ENCODE data around the gene STRAP.

STRAP gene

DNA sequence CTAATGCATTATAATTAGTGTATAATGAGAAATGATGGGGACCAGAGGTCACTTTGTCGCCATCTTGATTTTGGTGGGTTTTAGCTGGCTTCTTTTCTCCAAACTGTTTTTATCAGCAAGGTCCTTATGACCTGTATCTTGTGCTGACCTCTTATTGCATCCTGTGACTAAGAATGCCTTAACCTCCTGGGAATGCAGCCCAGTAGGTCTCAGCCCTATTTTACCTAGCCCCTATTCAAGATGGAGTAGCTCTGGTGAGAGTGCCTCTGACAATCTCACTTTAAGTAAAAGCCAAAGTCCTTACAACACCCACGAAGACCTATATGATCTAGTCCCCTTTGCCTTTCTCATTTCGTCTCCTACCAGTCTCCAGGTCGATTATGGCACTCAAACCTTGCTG lies 28.3 kb upstream of the STRAP start:
- no peaks in the 10 kb centered on the region for H3K27me3 ChIP-seq (ENCODE audit: control insufficient read depth, insufficient read depth, low read length)
- no peaks in the 10 kb centered on the region for H3K36me3 ChIP-seq (ENCODE audit: control insufficient read depth, low read depth, low read length)
- no peak overlapping the region for H3K9ac ChIP-seq (ENCODE audit: low read length)
- no peaks in the 10 kb centered on the region for H3K4me1 ChIP-seq (ENCODE audit: control insufficient read depth, low read depth, low read length)
- H3K27ac ChIP-seq (ENCODE audit: low read length) = no peak overlapping the region
- no peaks in the 10 kb centered on the region for H3K9me3 ChIP-seq (ENCODE audit: control insufficient read depth, low read depth, low read length)
- no peak overlapping the region for H3K4me3 ChIP-seq (ENCODE audit: low read length)

DNA sequence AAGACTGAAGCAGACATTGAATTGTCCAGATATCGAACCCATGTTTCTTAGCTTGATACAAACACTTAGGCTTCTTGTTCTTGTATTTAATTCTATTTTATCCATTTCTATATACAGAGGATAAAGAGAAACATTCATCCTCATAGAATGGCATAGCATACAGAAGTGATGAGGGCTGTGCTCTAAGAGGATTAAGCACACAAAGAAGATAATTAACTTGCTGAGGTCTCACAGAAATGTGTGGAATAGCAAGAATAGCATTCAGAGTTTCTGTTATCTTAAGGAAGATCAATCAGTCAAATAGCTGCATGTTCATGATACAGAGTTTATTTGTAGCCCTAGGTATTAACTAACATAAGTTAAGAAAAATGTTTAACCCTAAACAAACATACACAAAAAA lies 27.3 kb upstream of the STRAP start:
- Histone ChIP-seq H3K36me3 (ENCODE audit: control insufficient read depth, low read depth, low read length) (no peaks in the 10 kb centered on the region), H3K9me3 (ENCODE audit: control insufficient read depth, low read depth, low read length) (no peaks in the 10 kb centered on the region), H3K9ac (ENCODE audit: low read length) (no peak overlapping the region), H3K4me3 (ENCODE audit: low read length) (no peak overlapping the region), H3K27ac (ENCODE audit: low read length) (no peak overlapping the region), H3K4me1 (ENCODE audit: control insufficient read depth, low read depth, low read length) (no peaks in the 10 kb centered on the region), H3K27me3 (ENCODE audit: control insufficient read depth, insufficient read depth, low read length) (no peaks in the 10 kb centered on the region)

DNA sequence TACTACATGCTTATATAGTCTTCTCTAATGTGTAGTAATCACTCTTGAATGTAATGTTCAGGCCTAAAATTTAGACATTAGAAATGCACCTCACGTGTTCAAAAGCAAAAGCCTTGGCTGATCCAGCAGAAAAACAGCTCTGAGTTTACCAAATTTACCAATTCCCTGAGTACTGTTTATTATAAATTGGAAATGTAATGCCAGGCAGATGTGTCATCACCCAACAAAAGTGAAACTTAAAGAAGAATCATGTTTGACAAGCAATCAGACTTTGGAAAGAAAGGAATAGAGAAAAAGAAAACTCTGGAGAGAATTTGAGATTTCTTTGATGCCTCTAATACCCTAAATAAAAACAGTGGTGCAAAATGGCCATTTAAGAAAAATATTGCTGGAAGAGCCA lies 26.5 kb upstream of the STRAP start:
- no peak overlapping the region for H3K9ac ChIP-seq (ENCODE audit: low read length)
- no peak overlapping the region for H3K27ac ChIP-seq (ENCODE audit: low read length)
- no peaks in the 10 kb centered on the region for H3K36me3 ChIP-seq (ENCODE audit: control insufficient read depth, low read depth, low read length)
- H3K9me3 ChIP-seq (ENCODE audit: control insufficient read depth, low read depth, low read length) = no peaks in the 10 kb centered on the region
- no peak overlapping the region for H3K4me3 ChIP-seq (ENCODE audit: low read length)
- no peaks in the 10 kb centered on the region for H3K4me1 ChIP-seq (ENCODE audit: control insufficient read depth, low read depth, low read length)
- H3K27me3 ChIP-seq (ENCODE audit: control insufficient read depth, insufficient read depth, low read length) = no peaks in the 10 kb centered on the region

DNA sequence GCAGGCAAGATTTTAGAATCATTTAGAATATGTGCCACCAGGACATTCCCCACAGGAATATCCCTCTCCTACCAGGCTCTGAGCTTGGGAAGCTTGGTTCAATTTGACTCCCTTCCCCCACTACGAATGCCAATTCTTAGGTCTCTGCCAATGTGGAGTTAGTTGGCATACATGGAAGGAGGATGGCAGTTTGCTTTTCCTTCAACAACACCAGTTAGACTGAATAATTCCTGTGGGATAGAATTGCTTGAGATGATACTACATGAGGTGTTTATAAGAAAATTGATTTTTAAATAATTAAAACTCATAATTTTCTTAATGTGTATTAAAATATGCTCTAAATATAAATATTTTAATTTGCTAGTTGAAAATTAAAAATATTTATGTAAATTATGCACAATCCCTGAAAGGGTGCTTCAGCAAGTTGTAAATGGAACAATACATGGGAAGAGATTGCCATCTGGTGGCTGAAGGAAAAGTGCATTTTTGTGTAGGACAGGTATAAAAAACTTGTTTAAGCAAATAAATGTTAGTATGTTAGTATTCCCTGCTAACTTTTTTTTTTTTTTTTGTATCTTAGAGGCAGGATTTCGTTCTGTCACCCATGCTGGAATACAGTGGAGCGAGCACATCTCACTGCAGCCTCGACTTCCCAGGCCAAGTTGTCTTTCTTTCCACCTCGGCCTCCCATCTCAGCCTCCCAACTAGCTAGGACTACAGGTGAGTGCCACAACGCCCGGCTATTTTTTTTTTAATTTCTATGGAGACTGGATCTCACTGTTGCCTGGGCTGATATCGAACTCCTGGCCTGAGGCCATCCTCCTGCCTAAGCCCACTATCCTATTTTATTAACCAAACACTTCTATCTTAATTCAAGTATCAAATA lies 25.8 kb upstream of the STRAP start:
- H3K4me3 ChIP-seq (ENCODE audit: low read length) = no peak overlapping the region
- H3K27me3 ChIP-seq (ENCODE audit: control insufficient read depth, insufficient read depth, low read length) = no peaks in the 10 kb centered on the region
- no peak overlapping the region for H3K9ac ChIP-seq (ENCODE audit: low read length)
- H3K27ac ChIP-seq (ENCODE audit: low read length) = no peak overlapping the region
- no peaks in the 10 kb centered on the region for H3K4me1 ChIP-seq (ENCODE audit: control insufficient read depth, low read depth, low read length)
- no peaks in the 10 kb centered on the region for H3K9me3 ChIP-seq (ENCODE audit: control insufficient read depth, low read depth, low read length)
- no peaks in the 10 kb centered on the region for H3K36me3 ChIP-seq (ENCODE audit: control insufficient read depth, low read depth, low read length)

DNA sequence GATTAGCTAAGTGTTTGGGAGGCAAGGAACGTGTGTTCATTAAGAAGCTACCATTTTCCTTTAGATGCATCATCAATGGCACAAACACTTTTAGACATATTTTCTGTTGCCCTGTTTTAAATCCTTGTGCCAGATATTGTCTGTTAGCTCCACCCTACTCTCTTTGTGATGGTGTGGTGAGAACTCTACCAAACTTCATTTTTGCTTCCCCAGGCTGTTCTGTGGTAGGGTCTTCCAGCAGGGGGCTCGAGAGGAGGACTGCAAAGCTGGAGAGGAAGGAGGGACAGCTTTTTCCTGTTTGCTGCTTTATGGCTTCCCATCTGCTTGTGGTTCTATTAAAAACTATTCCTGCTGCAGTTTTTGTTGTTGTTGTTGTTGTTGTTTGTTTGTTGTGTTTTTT lies 23.8 kb upstream of the STRAP start:
- Histone ChIP-seq H3K4me3 (ENCODE audit: low read length) (no peak overlapping the region), H3K27me3 (ENCODE audit: control insufficient read depth, insufficient read depth, low read length) (no peaks in the 10 kb centered on the region), H3K4me1 (ENCODE audit: control insufficient read depth, low read depth, low read length) (peaks cover 6% of the 10 kb centered on the region), H3K9ac (ENCODE audit: low read length) (no peak overlapping the region), H3K9me3 (ENCODE audit: control insufficient read depth, low read depth, low read length) (no peaks in the 10 kb centered on the region), H3K27ac (ENCODE audit: low read length) (no peak overlapping the region), H3K36me3 (ENCODE audit: control insufficient read depth, low read depth, low read length) (no peaks in the 10 kb centered on the region)

DNA sequence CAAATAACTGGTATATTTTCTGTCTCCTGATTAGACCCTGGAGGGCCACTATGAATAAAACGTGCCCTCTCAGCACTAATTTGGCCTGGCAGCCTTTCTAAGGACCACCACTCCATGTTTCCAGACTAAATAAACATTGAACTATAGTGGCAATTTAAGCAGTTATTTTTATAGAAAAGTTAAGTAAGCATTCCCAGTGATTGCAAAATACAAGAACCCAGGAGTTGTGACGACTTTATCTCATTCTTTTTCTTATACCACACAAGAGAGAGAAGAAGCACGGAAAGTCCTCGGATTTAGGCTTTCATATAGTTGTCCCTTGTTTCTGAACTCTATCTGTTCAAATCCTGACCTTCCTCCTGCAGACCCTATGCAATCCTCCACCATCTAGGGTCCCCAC lies 23.1 kb upstream of the STRAP start:
- Histone ChIP-seq H3K4me1 (ENCODE audit: control insufficient read depth, low read depth, low read length) (peaks cover 11% of the 10 kb centered on the region), H3K9me3 (ENCODE audit: control insufficient read depth, low read depth, low read length) (no peaks in the 10 kb centered on the region), H3K4me3 (ENCODE audit: low read length) (no peak overlapping the region), H3K36me3 (ENCODE audit: control insufficient read depth, low read depth, low read length) (no peaks in the 10 kb centered on the region), H3K27ac (ENCODE audit: low read length) (no peak overlapping the region), H3K27me3 (ENCODE audit: control insufficient read depth, insufficient read depth, low read length) (no peaks in the 10 kb centered on the region), H3K9ac (ENCODE audit: low read length) (no peak overlapping the region)

DNA sequence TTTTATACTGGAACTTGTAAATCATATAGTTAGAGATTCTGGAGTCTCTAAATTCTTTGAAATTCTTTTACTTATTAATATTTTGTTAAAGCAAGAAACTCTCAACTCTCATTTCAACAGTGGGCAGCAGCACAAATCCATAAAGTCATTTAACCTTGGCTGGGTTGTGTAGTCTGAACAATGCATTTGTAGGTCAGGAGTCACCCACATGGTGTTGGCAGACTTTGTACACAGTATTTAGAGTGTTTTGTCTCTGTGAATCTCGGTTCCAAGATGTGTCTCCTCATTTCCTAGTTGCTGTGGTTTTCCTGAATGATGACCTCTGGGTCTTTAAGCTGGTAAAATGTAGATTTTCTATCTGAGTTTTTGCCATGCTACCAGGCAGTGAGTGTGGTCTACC lies 20.8 kb upstream of the STRAP start:
- Histone ChIP-seq H3K9ac (ENCODE audit: low read length) (no peak overlapping the region), H3K36me3 (ENCODE audit: control insufficient read depth, low read depth, low read length) (no peaks in the 10 kb centered on the region), H3K4me1 (ENCODE audit: control insufficient read depth, low read depth, low read length) (peaks cover 11% of the 10 kb centered on the region), H3K27ac (ENCODE audit: low read length) (no peak overlapping the region), H3K9me3 (ENCODE audit: control insufficient read depth, low read depth, low read length) (no peaks in the 10 kb centered on the region), H3K27me3 (ENCODE audit: control insufficient read depth, insufficient read depth, low read length) (no peaks in the 10 kb centered on the region), H3K4me3 (ENCODE audit: low read length) (no peak overlapping the region)

DNA sequence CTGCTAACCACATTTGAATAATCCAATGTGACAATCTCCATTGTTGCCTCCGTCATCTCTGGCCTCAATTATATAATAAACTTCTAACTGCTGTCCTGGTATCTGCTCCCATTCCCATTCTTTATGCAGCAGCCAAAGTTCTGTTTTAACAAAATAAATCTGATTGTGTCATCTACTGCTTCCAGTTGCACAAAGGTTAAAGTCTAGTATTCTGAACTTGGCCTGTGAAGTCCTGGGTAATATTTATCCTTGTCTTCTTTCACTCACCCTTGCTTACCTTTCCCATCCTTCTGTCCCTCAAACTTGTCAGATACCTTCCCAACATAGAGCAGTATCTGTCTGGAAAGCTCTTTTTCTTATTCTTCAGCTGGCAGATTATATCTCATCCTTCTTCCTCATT lies 19.3 kb upstream of the STRAP start:
- Histone ChIP-seq H3K27ac (ENCODE audit: low read length) (no peak overlapping the region), H3K9ac (ENCODE audit: low read length) (no peak overlapping the region), H3K4me3 (ENCODE audit: low read length) (no peak overlapping the region), H3K27me3 (ENCODE audit: control insufficient read depth, insufficient read depth, low read length) (no peaks in the 10 kb centered on the region), H3K4me1 (ENCODE audit: control insufficient read depth, low read depth, low read length) (peaks cover 11% of the 10 kb centered on the region), H3K9me3 (ENCODE audit: control insufficient read depth, low read depth, low read length) (no peaks in the 10 kb centered on the region), H3K36me3 (ENCODE audit: control insufficient read depth, low read depth, low read length) (no peaks in the 10 kb centered on the region)

DNA sequence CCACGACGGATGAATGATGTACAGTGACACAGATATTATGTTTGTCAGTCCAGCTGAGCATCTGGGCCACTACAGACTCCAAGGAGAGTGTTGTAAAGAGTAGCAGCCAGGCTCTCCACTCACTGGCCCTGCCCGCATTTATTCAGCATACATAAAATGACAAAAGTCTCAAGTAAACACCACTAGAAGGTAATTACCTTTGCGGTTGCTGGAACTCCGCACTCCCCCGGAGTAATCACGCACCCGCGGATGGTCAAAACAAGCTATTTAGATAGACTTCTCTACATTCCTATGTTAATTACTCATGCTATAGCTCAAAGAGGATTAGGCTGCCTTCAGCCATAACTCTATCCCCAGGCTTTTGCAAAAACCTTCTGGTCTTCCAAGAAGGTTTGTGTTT lies 18.8 kb upstream of the STRAP start:
- Histone ChIP-seq H3K4me3 (ENCODE audit: low read length) (no peak overlapping the region), H3K36me3 (ENCODE audit: control insufficient read depth, low read depth, low read length) (no peaks in the 10 kb centered on the region), H3K4me1 (ENCODE audit: control insufficient read depth, low read depth, low read length) (peaks cover 11% of the 10 kb centered on the region), H3K9ac (ENCODE audit: low read length) (no peak overlapping the region), H3K9me3 (ENCODE audit: control insufficient read depth, low read depth, low read length) (no peaks in the 10 kb centered on the region), H3K27me3 (ENCODE audit: control insufficient read depth, insufficient read depth, low read length) (no peaks in the 10 kb centered on the region), H3K27ac (ENCODE audit: low read length) (no peak overlapping the region)

DNA sequence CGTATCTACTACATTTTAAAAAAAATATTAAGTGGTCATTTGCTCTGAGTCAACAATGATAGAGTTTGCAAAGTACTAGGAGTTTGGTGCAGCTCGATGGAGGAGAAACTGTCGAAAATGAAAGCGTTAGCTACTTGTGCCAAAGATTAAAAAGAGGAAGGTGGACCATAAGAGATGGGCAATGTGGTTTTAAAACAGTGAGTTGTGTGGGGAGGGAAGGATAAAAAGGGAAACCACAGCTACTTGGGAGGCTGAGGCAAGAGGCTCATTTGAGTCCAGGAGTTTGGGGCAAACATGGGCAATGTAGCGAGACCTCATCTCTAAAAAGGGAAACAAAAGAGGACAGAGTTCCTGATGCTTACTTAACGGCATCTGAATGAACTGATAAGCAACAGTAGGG lies 18.2 kb upstream of the STRAP start:
- Histone ChIP-seq H3K4me1 (ENCODE audit: control insufficient read depth, low read depth, low read length) (peaks cover 11% of the 10 kb centered on the region), H3K27me3 (ENCODE audit: control insufficient read depth, insufficient read depth, low read length) (no peaks in the 10 kb centered on the region), H3K9ac (ENCODE audit: low read length) (no peak overlapping the region), H3K9me3 (ENCODE audit: control insufficient read depth, low read depth, low read length) (no peaks in the 10 kb centered on the region), H3K27ac (ENCODE audit: low read length) (no peak overlapping the region), H3K4me3 (ENCODE audit: low read length) (no peak overlapping the region), H3K36me3 (ENCODE audit: control insufficient read depth, low read depth, low read length) (no peaks in the 10 kb centered on the region)

DNA sequence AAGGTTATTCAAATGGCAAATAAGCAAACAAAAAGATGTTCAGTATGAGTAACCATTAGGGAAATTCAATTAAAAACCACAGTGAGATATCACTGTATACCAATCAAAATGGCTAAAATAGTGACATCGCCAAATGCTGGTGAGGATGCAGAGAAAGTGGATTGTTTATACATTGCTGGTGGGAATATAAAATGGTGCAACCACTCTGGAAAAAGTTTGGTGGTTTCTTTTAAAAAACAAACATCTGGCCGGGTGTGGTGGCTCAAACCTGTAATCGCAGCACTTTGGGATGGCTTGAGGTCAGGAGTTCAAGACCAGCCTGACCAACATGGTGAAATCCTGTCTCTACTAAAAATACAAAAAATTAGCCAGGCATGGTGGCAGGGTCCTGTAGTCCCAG lies 14.0 kb upstream of the STRAP start:
- Histone ChIP-seq H3K27me3 (ENCODE audit: control insufficient read depth, insufficient read depth, low read length) (no peaks in the 10 kb centered on the region), H3K9me3 (ENCODE audit: control insufficient read depth, low read depth, low read length) (no peaks in the 10 kb centered on the region), H3K4me3 (ENCODE audit: low read length) (no peak overlapping the region), H3K27ac (ENCODE audit: low read length) (no peak overlapping the region), H3K36me3 (ENCODE audit: control insufficient read depth, low read depth, low read length) (no peaks in the 10 kb centered on the region), H3K9ac (ENCODE audit: low read length) (no peak overlapping the region), H3K4me1 (ENCODE audit: control insufficient read depth, low read depth, low read length) (peaks cover 14% of the 10 kb centered on the region)

DNA sequence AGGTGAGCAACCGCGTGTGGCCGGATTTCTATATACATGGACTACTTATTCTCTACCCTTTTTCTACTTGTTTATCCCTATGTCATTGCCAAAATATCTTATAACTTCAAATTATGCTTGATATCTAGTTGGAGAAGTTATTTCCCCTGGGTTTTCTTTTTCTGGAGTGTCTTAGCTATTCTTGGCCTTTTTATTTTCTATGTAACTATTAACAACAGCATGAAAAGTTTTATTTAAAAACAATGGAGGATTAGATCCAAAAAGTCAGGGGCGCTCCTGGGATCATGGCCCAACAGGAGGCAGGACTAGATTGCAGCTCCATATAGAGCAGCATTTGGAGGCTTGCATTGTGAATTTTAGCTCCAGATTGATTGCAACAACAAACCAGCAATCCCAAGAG lies 8.6 kb upstream of the STRAP start:
- Histone ChIP-seq H3K4me1 (ENCODE audit: control insufficient read depth, low read depth, low read length) (peaks cover 7% of the 10 kb centered on the region), H3K4me3 (ENCODE audit: low read length) (no peak overlapping the region), H3K9me3 (ENCODE audit: control insufficient read depth, low read depth, low read length) (no peaks in the 10 kb centered on the region), H3K36me3 (ENCODE audit: control insufficient read depth, low read depth, low read length) (no peaks in the 10 kb centered on the region), H3K27me3 (ENCODE audit: control insufficient read depth, insufficient read depth, low read length) (no peaks in the 10 kb centered on the region), H3K27ac (ENCODE audit: low read length) (no peak overlapping the region), H3K9ac (ENCODE audit: low read length) (no peak overlapping the region)

Data from iPS-18a (cell line).